ENCODE data around the gene RNU5B-1.
A peak's percentile ranks its signal among the peaks of the same experiment; 100 is the strongest.

Gene RNU5B-1

DNA sequence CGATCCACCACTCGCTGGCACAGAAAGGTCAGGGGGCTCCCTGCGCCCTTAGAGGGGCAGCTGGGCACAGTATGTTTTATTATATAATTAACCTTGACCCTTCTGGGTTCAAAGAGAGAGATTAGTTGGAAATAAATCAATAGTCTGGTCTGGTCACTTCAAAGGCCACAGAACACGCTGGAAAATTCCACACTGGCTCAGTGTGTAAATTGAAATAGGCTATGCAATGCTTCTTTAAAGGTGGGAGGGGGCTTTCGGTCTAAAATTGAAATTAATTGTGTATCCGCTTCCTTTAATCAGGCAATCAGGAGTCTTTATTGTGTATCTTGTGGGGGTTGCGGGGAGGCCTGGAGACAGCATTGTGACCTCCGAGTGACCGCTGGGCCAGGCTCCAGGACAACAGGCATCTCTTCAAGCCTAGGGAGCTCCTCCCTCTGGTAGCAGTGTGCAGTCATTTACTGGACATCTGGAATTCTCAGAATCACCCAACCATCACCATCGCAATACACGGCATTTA lies 8.0 kb downstream of the RNU5B-1 start:
- TF ChIP-seq, protein P1, sequence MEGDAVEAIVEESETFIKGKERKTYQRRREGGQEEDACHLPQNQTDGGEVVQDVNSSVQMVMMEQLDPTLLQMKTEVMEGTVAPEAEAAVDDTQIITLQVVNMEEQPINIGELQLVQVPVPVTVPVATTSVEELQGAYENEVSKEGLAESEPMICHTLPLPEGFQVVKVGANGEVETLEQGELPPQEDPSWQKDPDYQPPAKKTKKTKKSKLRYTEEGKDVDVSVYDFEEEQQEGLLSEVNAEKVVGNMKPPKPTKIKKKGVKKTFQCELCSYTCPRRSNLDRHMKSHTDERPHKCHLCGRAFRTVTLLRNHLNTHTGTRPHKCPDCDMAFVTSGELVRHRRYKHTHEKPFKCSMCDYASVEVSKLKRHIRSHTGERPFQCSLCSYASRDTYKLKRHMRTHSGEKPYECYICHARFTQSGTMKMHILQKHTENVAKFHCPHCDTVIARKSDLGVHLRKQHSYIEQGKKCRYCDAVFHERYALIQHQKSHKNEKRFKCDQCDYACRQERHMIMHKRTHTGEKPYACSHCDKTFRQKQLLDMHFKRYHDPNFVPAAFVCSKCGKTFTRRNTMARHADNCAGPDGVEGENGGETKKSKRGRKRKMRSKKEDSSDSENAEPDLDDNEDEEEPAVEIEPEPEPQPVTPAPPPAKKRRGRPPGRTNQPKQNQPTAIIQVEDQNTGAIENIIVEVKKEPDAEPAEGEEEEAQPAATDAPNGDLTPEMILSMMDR (IDR thresholded peaks at IDR 0.05; ENCODE audit: extremely low read depth, missing control alignments) = no peak
- DNase-seq (ENCODE audit: low spot score) = no peak

DNA sequence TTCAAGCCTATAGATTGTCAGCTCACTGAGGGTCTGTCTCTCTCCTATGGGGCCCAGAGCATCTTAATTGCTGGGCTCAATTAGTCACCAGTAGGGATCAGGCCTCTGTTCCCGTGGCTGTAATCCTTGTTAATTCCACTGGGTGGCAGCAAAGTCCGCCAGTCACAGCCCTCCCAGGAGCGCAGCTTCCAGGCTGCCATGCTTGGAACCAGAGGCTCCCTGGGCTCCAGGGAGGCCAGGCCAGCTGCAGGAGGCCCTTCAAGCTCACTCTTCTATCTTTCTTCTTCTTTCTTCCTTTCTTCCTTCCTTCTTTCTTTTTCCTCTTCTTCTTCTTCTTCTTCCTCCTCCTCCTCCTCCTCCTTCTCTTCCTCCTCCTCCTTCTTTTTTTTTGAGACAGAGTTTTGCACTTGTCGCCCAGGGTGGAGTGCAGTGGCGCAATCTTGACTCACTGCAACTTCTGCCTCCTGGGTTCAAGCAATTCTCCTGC lies 14.4 kb downstream of the RNU5B-1 start:
- TF ChIP-seq, protein P1 (IDR thresholded peaks at IDR 0.05; ENCODE audit: extremely low read depth, missing control alignments) = peak; percentile 80
- peak; percentile 88 for DNase-seq (ENCODE audit: low spot score)

DNA sequence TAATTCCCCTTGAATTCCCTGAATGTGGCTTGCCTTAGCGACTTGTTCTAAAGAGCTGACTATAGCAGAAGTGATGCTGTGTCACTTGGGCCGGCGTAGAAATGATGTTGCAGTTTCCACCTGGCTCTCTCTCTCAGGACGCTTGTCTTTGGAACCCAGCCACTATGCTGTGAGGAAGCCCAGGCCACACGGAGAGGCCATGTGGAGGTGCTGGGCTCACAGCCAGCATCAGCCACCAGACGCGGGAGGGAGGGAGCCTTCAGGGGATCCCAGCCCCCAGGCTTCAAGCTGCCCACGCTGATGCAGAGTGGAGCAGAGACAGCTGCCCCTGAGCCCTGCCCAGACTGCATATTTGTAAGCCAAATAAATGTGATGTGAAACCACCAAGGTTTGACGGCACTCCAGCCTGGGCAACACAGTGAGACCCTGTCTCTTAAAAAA lies 18.6 kb downstream of the RNU5B-1 start:
- TF ChIP-seq, protein P1 (IDR thresholded peaks at IDR 0.05; ENCODE audit: extremely low read depth, missing control alignments) = no peak
- DNase-seq (ENCODE audit: low spot score) = no peak

DNA sequence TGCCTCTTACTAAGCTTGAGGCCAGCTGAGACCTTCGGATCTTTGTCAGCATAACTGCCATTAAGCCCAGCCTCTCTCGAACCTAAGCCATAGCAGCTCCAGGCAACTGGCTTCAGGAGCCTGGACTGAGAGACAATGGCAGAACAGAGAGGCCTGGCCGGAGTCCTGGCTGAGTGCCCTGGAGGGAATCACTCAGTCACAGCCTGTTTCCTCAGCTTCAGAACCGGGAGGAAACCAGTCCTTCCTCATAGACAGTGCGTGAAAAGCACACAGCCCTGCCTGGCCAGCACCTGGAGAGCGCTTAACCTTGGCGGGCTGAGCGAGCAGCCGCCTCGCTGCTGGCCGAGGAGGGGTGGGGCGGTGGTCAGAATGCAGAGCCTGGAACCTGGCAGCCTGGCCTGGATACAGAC lies 21.6 kb downstream of the RNU5B-1 start:
- DNase-seq (ENCODE audit: low spot score) = no peak
- TF ChIP-seq, protein P1 (IDR thresholded peaks at IDR 0.05; ENCODE audit: extremely low read depth, missing control alignments) = no peak

DNA sequence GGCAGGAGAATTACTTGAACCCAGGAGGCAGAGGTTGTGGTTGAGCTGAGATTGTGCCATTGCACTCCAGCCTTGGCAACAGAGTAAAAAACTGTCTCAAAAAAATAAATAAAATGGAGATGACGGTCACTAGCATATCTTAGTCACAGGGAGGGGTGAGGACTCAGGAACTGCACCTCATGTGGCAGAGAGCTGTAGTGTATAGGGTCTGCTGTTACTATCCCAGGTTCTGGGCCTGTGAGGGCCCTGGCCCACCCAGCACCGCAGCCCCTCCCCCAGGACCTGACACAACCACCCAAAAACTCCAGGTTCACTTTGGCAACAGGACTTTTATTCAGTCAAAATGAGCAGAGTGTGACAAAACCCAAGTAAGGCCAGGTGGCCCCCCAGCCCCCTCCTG lies 22.3 kb downstream of the RNU5B-1 start:
- DNase-seq (ENCODE audit: low spot score) = no peak
- TF ChIP-seq, protein P1 (IDR thresholded peaks at IDR 0.05; ENCODE audit: extremely low read depth, missing control alignments) = no peak

DNA sequence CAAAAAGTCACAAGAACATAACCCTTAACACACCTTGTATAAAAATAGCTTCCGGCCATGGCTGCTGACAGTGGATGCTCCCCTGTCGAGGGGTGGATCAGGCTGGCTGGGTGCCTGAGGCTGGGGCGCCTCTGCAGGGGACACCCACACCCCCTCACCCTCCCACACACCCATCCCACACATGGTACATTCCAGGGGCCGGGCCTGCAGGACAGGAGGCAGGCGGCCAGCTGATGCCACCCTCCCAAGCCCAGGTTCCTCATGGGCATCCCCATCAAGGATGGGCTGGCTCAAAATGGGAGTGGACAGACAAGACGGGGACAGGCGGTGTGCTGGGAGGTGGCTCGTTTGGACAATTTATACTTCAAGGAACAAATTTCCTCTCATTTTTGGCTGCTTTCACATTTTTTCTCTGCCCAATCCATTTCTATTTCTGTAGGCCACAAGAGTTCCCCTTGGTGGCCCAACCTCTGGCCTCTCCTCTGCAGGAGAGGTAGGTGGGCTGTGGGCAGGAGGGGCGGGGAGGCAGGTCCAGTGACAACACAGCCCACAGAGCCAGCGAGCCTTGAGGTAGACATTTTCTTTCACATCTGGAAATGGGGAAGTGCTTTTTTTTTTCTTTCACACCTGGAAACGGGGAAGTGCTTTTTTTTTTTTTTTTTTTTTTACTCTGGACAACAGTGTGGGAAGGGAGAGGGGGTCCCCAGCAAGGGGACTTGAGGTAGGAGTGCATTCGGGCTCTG lies 23.3 kb downstream of the RNU5B-1 start:
- no peak for DNase-seq (ENCODE audit: low spot score)
- TF ChIP-seq, protein P1 (IDR thresholded peaks at IDR 0.05; ENCODE audit: extremely low read depth, missing control alignments) = no peak

DNA sequence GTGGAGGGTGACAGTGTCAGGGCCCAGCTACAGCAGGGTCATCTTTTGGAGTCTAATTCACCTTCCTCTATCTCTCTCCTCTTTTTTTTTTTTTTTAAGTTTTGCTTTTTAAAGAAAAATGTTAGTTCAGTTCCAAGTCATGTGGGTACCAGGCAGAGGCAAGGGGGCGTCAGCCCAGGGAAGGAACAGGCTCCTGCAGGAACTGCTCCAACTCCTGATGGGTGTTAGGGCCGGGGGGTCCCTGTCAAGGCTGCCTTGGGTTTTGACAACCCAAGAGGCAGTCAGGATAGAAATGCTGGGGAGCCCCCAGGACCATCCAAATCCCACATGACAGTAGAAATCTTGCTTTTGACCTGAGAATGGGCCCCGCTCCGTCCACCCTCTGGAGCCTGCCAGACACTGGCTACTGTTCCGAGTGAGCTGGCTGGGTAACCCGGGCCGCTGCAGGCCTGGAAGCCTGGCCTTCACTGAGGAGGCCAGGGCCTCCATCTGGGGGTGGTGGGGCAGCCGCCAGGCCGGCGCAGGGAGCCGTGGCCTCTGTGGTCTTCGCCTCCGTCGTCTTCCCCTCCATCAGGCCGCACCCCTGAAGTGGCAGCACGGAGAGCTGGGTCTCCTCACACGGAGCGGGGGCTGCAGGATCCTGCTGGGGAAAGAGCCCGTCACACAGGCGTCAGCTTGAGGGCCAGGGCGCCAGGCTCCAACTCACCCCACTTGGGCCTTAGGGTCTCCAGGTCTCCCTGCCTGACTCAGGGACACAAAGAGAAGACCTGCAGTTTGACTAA lies 24.2 kb downstream of the RNU5B-1 start:
- DNase-seq (ENCODE audit: low spot score) = peak; percentile 11
- TF ChIP-seq, protein P1 (IDR thresholded peaks at IDR 0.05; ENCODE audit: extremely low read depth, missing control alignments) = no peak
